NB4 (cell line): ENCODE measurements around the gene LRRC26.

Experiments used
- MYC ChIP-seq: IDR thresholded peaks from 2 replicates; pipeline ENCODE4 v1.6.1; 2011; ENCODE audit warnings: low read depth, low read length
- POLR2A ChIP-seq: IDR thresholded peaks from 2 replicates; pipeline ENCODE4 v1.6.1; 2011; ENCODE audit warnings: mild to moderate bottlenecking; ENCODE audit not compliant: insufficient read length; ENCODE audit errors: extremely low read depth
- TF ChIP-seq, protein P1 (sequence below): IDR thresholded peaks from one replicate; pipeline ENCODE4 v1.5.1; 2012; ENCODE audit warnings: low read depth, low read length

DNA sequence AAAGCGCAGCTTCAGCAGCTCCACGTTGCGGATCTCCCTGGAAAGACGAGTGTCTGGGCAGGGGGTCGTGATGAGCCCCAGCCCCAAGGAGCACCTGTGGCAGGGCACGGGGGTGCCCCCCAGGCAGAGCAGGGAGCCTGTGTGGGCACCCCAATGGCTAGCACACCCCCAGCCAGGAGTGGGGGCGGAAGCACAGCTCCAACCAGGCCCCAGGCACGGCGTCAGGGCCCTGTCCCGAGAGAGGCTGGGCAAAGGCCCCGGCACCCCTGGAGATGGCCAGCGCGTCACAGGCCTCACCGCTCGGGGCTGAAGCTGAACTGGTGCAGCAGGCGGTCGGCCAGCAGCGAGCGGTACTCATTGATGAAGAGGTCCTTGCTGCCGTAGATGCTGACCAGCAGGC lies 10.6 kb upstream of the LRRC26 start:
- TF ChIP-seq POLR2A (no peak), MYC (no peak)
- TF ChIP-seq, protein P1, sequence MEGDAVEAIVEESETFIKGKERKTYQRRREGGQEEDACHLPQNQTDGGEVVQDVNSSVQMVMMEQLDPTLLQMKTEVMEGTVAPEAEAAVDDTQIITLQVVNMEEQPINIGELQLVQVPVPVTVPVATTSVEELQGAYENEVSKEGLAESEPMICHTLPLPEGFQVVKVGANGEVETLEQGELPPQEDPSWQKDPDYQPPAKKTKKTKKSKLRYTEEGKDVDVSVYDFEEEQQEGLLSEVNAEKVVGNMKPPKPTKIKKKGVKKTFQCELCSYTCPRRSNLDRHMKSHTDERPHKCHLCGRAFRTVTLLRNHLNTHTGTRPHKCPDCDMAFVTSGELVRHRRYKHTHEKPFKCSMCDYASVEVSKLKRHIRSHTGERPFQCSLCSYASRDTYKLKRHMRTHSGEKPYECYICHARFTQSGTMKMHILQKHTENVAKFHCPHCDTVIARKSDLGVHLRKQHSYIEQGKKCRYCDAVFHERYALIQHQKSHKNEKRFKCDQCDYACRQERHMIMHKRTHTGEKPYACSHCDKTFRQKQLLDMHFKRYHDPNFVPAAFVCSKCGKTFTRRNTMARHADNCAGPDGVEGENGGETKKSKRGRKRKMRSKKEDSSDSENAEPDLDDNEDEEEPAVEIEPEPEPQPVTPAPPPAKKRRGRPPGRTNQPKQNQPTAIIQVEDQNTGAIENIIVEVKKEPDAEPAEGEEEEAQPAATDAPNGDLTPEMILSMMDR, result no peak
